ENCODE measurements around the gene RNLS.

The RNLS gene

GRCh38 chr10:88256886-88257285, 326.2 kb downstream of the RNLS start:
- no peak for DNase-seq (ENCODE audit: low spot score)

GRCh38 chr10:88256013-88256680, 327.0 kb downstream of the RNLS start:
- no peak for DNase-seq (ENCODE audit: low spot score)

GRCh38 chr10:88254091-88254490, 329.0 kb downstream of the RNLS start:
- no peak for DNase-seq (ENCODE audit: low spot score)

- no peak for DNase-seq (ENCODE audit: low spot score)
Measured at GRCh38 chr10:88253622-88254021, 329.5 kb downstream of the RNLS start.

- no peak for DNase-seq (ENCODE audit: low spot score)
Measured at GRCh38 chr10:88253128-88253527, 330.0 kb downstream of the RNLS start.

- no peak for DNase-seq (ENCODE audit: low spot score)
Measured at GRCh38 chr10:88249450-88249849, 333.7 kb downstream of the RNLS start.

GRCh38 chr10:88246675-88247074, 336.4 kb downstream of the RNLS start:
- no peak for DNase-seq (ENCODE audit: low spot score)

GRCh38 chr10:88245974-88246511, 337.1 kb downstream of the RNLS start:
- no peak for DNase-seq (ENCODE audit: low spot score)

GRCh38 chr10:88244781-88245625, 338.1 kb downstream of the RNLS start:
- DNase-seq (ENCODE audit: low spot score): no peak

- no peak for DNase-seq (ENCODE audit: low spot score)
Measured at GRCh38 chr10:88243836-88244730, 339.0 kb downstream of the RNLS start.

- no peak for DNase-seq (ENCODE audit: low spot score)
Measured at GRCh38 chr10:88243202-88243744, 339.8 kb downstream of the RNLS start.

GRCh38 chr10:88241501-88241900, 341.6 kb downstream of the RNLS start:
- no peak for DNase-seq (ENCODE audit: low spot score)

- DNase-seq (ENCODE audit: low spot score): no peak
Measured at GRCh38 chr10:88239212-88239611, 343.9 kb downstream of the RNLS start.

- DNase-seq (ENCODE audit: low spot score): no peak
Measured at GRCh38 chr10:88238615-88238914, 344.6 kb downstream of the RNLS start.

GRCh38 chr10:88237896-88238614, 345.1 kb downstream of the RNLS start:
- no peak for DNase-seq (ENCODE audit: low spot score)

GRCh38 chr10:88236121-88236743, 346.9 kb downstream of the RNLS start:
- no peak for DNase-seq (ENCODE audit: low spot score)

GRCh38 chr10:88234297-88234696, 348.8 kb downstream of the RNLS start:
- no peak for DNase-seq (ENCODE audit: low spot score)

GRCh38 chr10:88233870-88234269, 349.2 kb downstream of the RNLS start:
- DNase-seq (ENCODE audit: low spot score): no peak

GRCh38 chr10:88232983-88233543, 350.1 kb downstream of the RNLS start:
- no peak for DNase-seq (ENCODE audit: low spot score)

- no peak for DNase-seq (ENCODE audit: low spot score)
Measured at GRCh38 chr10:88232029-88232895, 350.9 kb downstream of the RNLS start.

Measured in HuH-7.5 (cell line).